Measurements from ENCODE around the gene NCSTN. TPM values are rescaled to one million over a fixed set of nuclear protein-coding genes. Genes with fewer than 3 reads are reported as not detected.
"Not testable (repeated sequence)": the region's sequence is repeated elsewhere in the genome, so short reads cannot be mapped to it uniquely, and the experiment has no call there.

NCSTN gene
- total RNA-seq, 1 donor from 2014 or later, result 50.6 TPM

GRCh38 chr1:160376525-160377131 is 33.4 kb downstream of the NCSTN start:
- Histone ChIP-seq H3K9me3 (no peaks in the 10 kb centered on the region), H3K27me3 (no peaks in the 10 kb centered on the region), H3K4me3 (no peak overlapping the region), H3K4me1 (peaks cover 11% of the 10 kb centered on the region), H3K36me3 (no peaks in the 10 kb centered on the region), H3K27ac (no peak overlapping the region)
- intact Hi-C loops (cut with DNase I), result no loop called here
- peak in 1 of 2 donors; percentile 49 for DNase-seq (ENCODE audit: extremely low spot score in 2 of 2)
- TF ChIP-seq CTCF (IDR thresholded peaks at IDR 0.05) (peak; percentile 68 to 88 (median 85)), POLR2AphosphoS5 (IDR thresholded peaks at IDR 0.05; ENCODE audit: insufficient read depth in 1 of 2, low read depth in 1 of 2) (no peak)

GRCh38 chr1:160377585-160378206 is 34.5 kb downstream of the NCSTN start:
- DNase-seq (ENCODE audit: extremely low spot score in 2 of 2), result peak; percentile 64 to 67
- intact Hi-C loops (cut with DNase I), result no loop called here
- no peak overlapping the region for H3K27ac ChIP-seq
- no peaks in the 10 kb centered on the region for H3K9me3 ChIP-seq
- H3K4me1 ChIP-seq, result peaks cover 11% of the 10 kb centered on the region
- no peak overlapping the region for H3K4me3 ChIP-seq
- H3K36me3 ChIP-seq, result no peaks in the 10 kb centered on the region
- H3K27me3 ChIP-seq, result no peaks in the 10 kb centered on the region
- TF ChIP-seq POLR2A (IDR thresholded peaks at IDR 0.05) (no peak), CTCF (IDR thresholded peaks at IDR 0.05) (no peak), POLR2AphosphoS5 (IDR thresholded peaks at IDR 0.05; ENCODE audit: insufficient read depth in 1 of 2, low read depth in 1 of 2) (no peak)

GRCh38 chr1:160384812-160385211 is 41.6 kb downstream of the NCSTN start:
- H3K27me3 ChIP-seq; H3K4me3 ChIP-seq; DNase-seq (ENCODE audit: extremely low spot score in 2 of 2); H3K27ac ChIP-seq; H3K9me3 ChIP-seq; H3K36me3 ChIP-seq; H3K4me1 ChIP-seq; intact Hi-C loops (cut with DNase I): not testable (repeated sequence)

- H3K4me1 ChIP-seq; DNase-seq (ENCODE audit: extremely low spot score in 2 of 2); H3K27ac ChIP-seq; H3K27me3 ChIP-seq; H3K9me3 ChIP-seq; H3K36me3 ChIP-seq; H3K4me3 ChIP-seq; intact Hi-C loops (cut with DNase I): not testable (repeated sequence)
Measured at GRCh38 chr1:160388406-160388805, 45.2 kb downstream of the NCSTN start.

GRCh38 chr1:160394673-160395072 is 51.5 kb downstream of the NCSTN start:
- TF ChIP-seq POLR2AphosphoS5 (IDR thresholded peaks at IDR 0.05; ENCODE audit: insufficient read depth in 1 of 2, low read depth in 1 of 2) (no peak), POLR2A (IDR thresholded peaks at IDR 0.05) (no peak), CTCF (IDR thresholded peaks at IDR 0.05) (no peak)
- DNase-seq (ENCODE audit: extremely low spot score in 2 of 2), result peak in 1 of 2 donors; percentile 18
- intact Hi-C loops (cut with DNase I), result no loop called here

GRCh38 chr1:160397651-160398050 is 54.5 kb downstream of the NCSTN start:
- peaks cover 17% of the 10 kb centered on the region for H3K4me1 ChIP-seq
- intact Hi-C loops (cut with DNase I), result no loop called here
- H3K36me3 ChIP-seq, result no peaks in the 10 kb centered on the region
- no peak overlapping the region for H3K4me3 ChIP-seq
- peak in 1 of 2 donors; percentile 58 for DNase-seq (ENCODE audit: extremely low spot score in 2 of 2)
- no peak overlapping the region for H3K27ac ChIP-seq
- H3K27me3 ChIP-seq, result no peaks in the 10 kb centered on the region
- TF ChIP-seq POLR2A (IDR thresholded peaks at IDR 0.05) (no peak), CTCF (IDR thresholded peaks at IDR 0.05) (no peak), POLR2AphosphoS5 (IDR thresholded peaks at IDR 0.05; ENCODE audit: insufficient read depth in 1 of 2, low read depth in 1 of 2) (no peak)
- no peaks in the 10 kb centered on the region for H3K9me3 ChIP-seq

More at GRCh38 chr1:160394673-160395072, 51.5 kb downstream of the NCSTN start:
- no peaks in the 10 kb centered on the region for H3K36me3 ChIP-seq
- H3K9me3 ChIP-seq, result no peaks in the 10 kb centered on the region
- no peak overlapping the region for H3K27ac ChIP-seq
- H3K27me3 ChIP-seq, result no peaks in the 10 kb centered on the region
- H3K4me1 ChIP-seq, result no peaks in the 10 kb centered on the region
- H3K4me3 ChIP-seq, result no peak overlapping the region
